Loucy (cell line): ENCODE data around the gene GAL3ST3.

Source experiments
- H2AFZ ChIP-seq: fragments of 200-600 bp; sonication (generic); 2 replicates; pipeline ENCODE4 v1.6.0; 2016; ENCODE audit warnings: antibody characterized with exemption, mild to moderate bottlenecking, low read length, moderate library complexity
- H3F3A ChIP-seq: fragments of 200-600 bp; 2 replicates; pipeline ENCODE4 v1.6.0; 2016; ENCODE audit warnings: antibody characterized with exemption, low read depth, mild to moderate bottlenecking
- H3K27me3 ChIP-seq: fragments of 200-600 bp; sonication (generic); 2 replicates; pipeline ENCODE4 v1.6.1; 2014; ENCODE audit warnings: low read length, mild to moderate bottlenecking; ENCODE audit not compliant: insufficient read depth, poor library complexity, severe bottlenecking
- H3K36me3 ChIP-seq: fragments of 200-600 bp; sonication (generic); 2 replicates; pipeline ENCODE4 v1.6.1; 2016; ENCODE audit warnings: low read length; ENCODE audit not compliant: insufficient read depth
- H3K4me1 ChIP-seq: fragments of 200-600 bp; sonication (generic); 2 replicates; pipeline ENCODE4 v1.5.1; 2014; ENCODE audit warnings: low read length, mild to moderate bottlenecking; ENCODE audit not compliant: insufficient read depth, poor library complexity, severe bottlenecking
- H3K4me2 ChIP-seq: fragments of 200-600 bp; sonication (generic); 2 replicates; pipeline ENCODE4 v1.6.0; 2014; ENCODE audit warnings: antibody characterized with exemption, low read length, low read depth, mild to moderate bottlenecking; ENCODE audit not compliant: poor library complexity, severe bottlenecking
- H3K4me3 ChIP-seq: fragments of 200-600 bp; sonication (generic); 2 replicates; pipeline ENCODE4 v1.5.1; 2014; ENCODE audit warnings: low read length, mild to moderate bottlenecking, mixed read lengths; ENCODE audit not compliant: poor library complexity, severe bottlenecking
- H3K79me2 ChIP-seq: fragments of 200-600 bp; sonication (generic); 2 replicates; pipeline ENCODE4 v1.6.1; 2014; ENCODE audit warnings: low read length; ENCODE audit not compliant: insufficient read depth
- H3K9ac ChIP-seq: fragments of 200-600 bp; sonication (generic); 2 replicates; pipeline ENCODE4 v1.6.0; 2014; ENCODE audit warnings: mild to moderate bottlenecking, low read depth, low read length, moderate library complexity; ENCODE audit not compliant: poor library complexity, severe bottlenecking
- H3K9me2 ChIP-seq: fragments of 200-600 bp; sonication (generic); replicated peaks from 2 replicates; pipeline ENCODE4 v1.6.1; 2016; ENCODE audit warnings: low read depth, low read length, mixed read lengths
- H3K9me3 ChIP-seq: fragments of 200-600 bp; sonication (generic); 2 replicates; pipeline ENCODE4 v1.6.1; 2014; ENCODE audit warnings: mild to moderate bottlenecking, antibody characterized with exemption, low read length, low read depth; ENCODE audit not compliant: insufficient read depth
- H4K20me1 ChIP-seq: fragments of 200-600 bp; sonication (generic); 2 replicates; pipeline ENCODE4 v1.6.0; 2014; ENCODE audit warnings: antibody characterized with exemption, low read length, mild to moderate bottlenecking; ENCODE audit not compliant: insufficient read depth, poor library complexity, severe bottlenecking
- CTCF ChIP-seq: fragments of 200-600 bp; sonication (generic); conservative IDR thresholded peaks from 2 replicates; pipeline ENCODE4 v1.5.1; 2014; ENCODE audit warnings: mild to moderate bottlenecking, antibody characterized with exemption, low read length
- EZH2phosphoT487 ChIP-seq: fragments of 200-600 bp; IDR thresholded peaks from 2 replicates; pipeline ENCODE4 v1.6.1; 2018; ENCODE audit warnings: antibody characterized with exemption, mild to moderate bottlenecking, moderate library complexity, borderline replicate concordance

Gene GAL3ST3

GRCh38 chr11:66045177-66045639 lies 3.8 kb downstream of the GAL3ST3 start:
- Histone ChIP-seq H3K9me2 (no peaks in the 10 kb centered on the region), H3K4me3 (peak overlapping the region; percentile 13), H4K20me1 (no peaks in the 10 kb centered on the region), H3K79me2 (no peaks in the 10 kb centered on the region), H3K27me3 (no peaks in the 10 kb centered on the region), H3K4me1 (peaks cover 4% of the 10 kb centered on the region), H3F3A (no peaks in the 10 kb centered on the region), H3K9me3 (no peaks in the 10 kb centered on the region), H3K9ac (no peak overlapping the region), H2AFZ (peak overlapping the region; percentile 64), H3K4me2 (peak overlapping the region; percentile 31), H3K36me3 (no peaks in the 10 kb centered on the region)
- TF ChIP-seq EZH2phosphoT487 = no peak
- peak; percentile 94 for TF ChIP-seq CTCF

- H3K9ac ChIP-seq = no peak overlapping the region
- no peaks in the 10 kb centered on the region for H3K27me3 ChIP-seq
- H2AFZ ChIP-seq = peak overlapping the region; percentile 64
- no peaks in the 10 kb centered on the region for H3K79me2 ChIP-seq
- H3F3A ChIP-seq = no peaks in the 10 kb centered on the region
- TF ChIP-seq EZH2phosphoT487 (no peak), CTCF (no peak)
- no peaks in the 10 kb centered on the region for H3K36me3 ChIP-seq
- H3K9me3 ChIP-seq = no peaks in the 10 kb centered on the region
- H3K4me3 ChIP-seq = no peak overlapping the region
- no peaks in the 10 kb centered on the region for H3K9me2 ChIP-seq
- H3K4me2 ChIP-seq = peak overlapping the region; percentile 24
- peaks cover 4% of the 10 kb centered on the region for H3K4me1 ChIP-seq
- H4K20me1 ChIP-seq = no peaks in the 10 kb centered on the region
These were observed 4.2 kb downstream of the GAL3ST3 start for GRCh38 chr11:66044757-66045156.

GRCh38 chr11:66042996-66043906 lies 5.7 kb downstream of the GAL3ST3 start:
- Histone ChIP-seq H2AFZ (no peak overlapping the region), H3K4me2 (no peak overlapping the region), H3K9me3 (no peaks in the 10 kb centered on the region), H3K4me3 (no peak overlapping the region), H3K27me3 (no peaks in the 10 kb centered on the region), H3K79me2 (no peaks in the 10 kb centered on the region), H4K20me1 (no peaks in the 10 kb centered on the region), H3K4me1 (peaks cover 4% of the 10 kb centered on the region), H3K9me2 (no peaks in the 10 kb centered on the region), H3F3A (no peaks in the 10 kb centered on the region), H3K9ac (no peak overlapping the region), H3K36me3 (no peaks in the 10 kb centered on the region)
- no peak for TF ChIP-seq EZH2phosphoT487
- no peak for TF ChIP-seq CTCF
